ENCODE results near the gene CCDC159.
"Not testable (repeated sequence)": the region's sequence is repeated elsewhere in the genome, so short reads cannot be mapped to it uniquely, and the experiment has no call there.

The CCDC159 gene

GRCh38 chr19:11364935-11365334 lies 18.6 kb downstream of the CCDC159 start:
- DNase-seq = peak in 26 of 58 donors; percentile 3 to 67 (median 30)

GRCh38 chr19:11365557-11366117 lies 19.3 kb downstream of the CCDC159 start:
- DNase-seq = peak in 15 of 58 donors; percentile 7 to 59 (median 27)

- no peak for DNase-seq
Measured at GRCh38 chr19:11367528-11367927, 21.2 kb downstream of the CCDC159 start.

- no peak for DNase-seq
Measured at GRCh38 chr19:11370744-11371143, 24.4 kb downstream of the CCDC159 start.

GRCh38 chr19:11373166-11373884 lies 27.0 kb downstream of the CCDC159 start:
- peak in 56 of 58 donors; percentile 12 to 89 (median 64) for DNase-seq

- peak in 8 of 58 donors; percentile 9 to 81 (median 40) for DNase-seq
Measured at GRCh38 chr19:11373885-11374432, 27.6 kb downstream of the CCDC159 start.

- DNase-seq = peak; percentile 92 to 100 (median 99)
Measured at GRCh38 chr19:11374433-11375142, 28.3 kb downstream of the CCDC159 start, which contains the start of gene SWSAP1. TSS of gene SWSAP1 (plus strand) at chr19:11374666. CDS start at chr19:11374681, 15 bp downstream.

- peak in 32 of 58 donors; percentile 7 to 50 (median 34) for DNase-seq
Measured at GRCh38 chr19:11375143-11375948, 29.0 kb downstream of the CCDC159 start.

GRCh38 chr19:11377237-11377636 lies 30.9 kb downstream of the CCDC159 start:
- DNase-seq = peak in 15 of 58 donors; percentile 2 to 50 (median 10)

GRCh38 chr19:11377756-11378155 lies 31.4 kb downstream of the CCDC159 start:
- no peak for DNase-seq

- DNase-seq = peak in 36 of 58 donors; percentile 4 to 58 (median 22)
Measured at GRCh38 chr19:11378319-11379189, 32.2 kb downstream of the CCDC159 start.

GRCh38 chr19:11379269-11379845 lies 33.0 kb downstream of the CCDC159 start:
- not testable (repeated sequence) for DNase-seq

- DNase-seq = no peak
Measured at GRCh38 chr19:11379857-11380350, 33.6 kb downstream of the CCDC159 start.

GRCh38 chr19:11380653-11381537 lies 34.6 kb downstream of the CCDC159 start:
- DNase-seq = peak; percentile 65 to 97 (median 88)

GRCh38 chr19:11382898-11383705 lies 36.8 kb downstream of the CCDC159 start:
- peak in 5 of 58 donors; percentile 4 to 24 (median 11) for DNase-seq

- no peak for DNase-seq
Measured at GRCh38 chr19:11383706-11384048, 37.4 kb downstream of the CCDC159 start.

- no peak for DNase-seq
Measured at GRCh38 chr19:11384778-11385129, 38.4 kb downstream of the CCDC159 start.

All from anterior cingulate cortex (tissue), 58 donors.